Neutrophil (primary cell): ENCODE measurements around the gene BCDIN3D.

Source experiments
- H3K27ac ChIP-seq: fragments of 200-600 bp; sonication (generic); 2 replicates; pipeline ENCODE4 v1.5.1; 2016; ENCODE audit warnings: mild to moderate bottlenecking, moderate library complexity
- H3K27me3 ChIP-seq: fragments of 200-600 bp; sonication (generic); 2 replicates; pipeline ENCODE4 v1.6.0; 2016; ENCODE audit warnings: mild to moderate bottlenecking
- H3K36me3 ChIP-seq: fragments of 200-600 bp; sonication (generic); 2 replicates; pipeline ENCODE4 v1.5.1; 2017
- H3K4me1 ChIP-seq, 2 experiments: fragments of 200-600 bp in 1 of 2; sonication (generic) in 1 of 2; 1 replicate in 1 of 2; 2 replicates in 1 of 2; pipeline versions ENCODE4 v1.5.1 to v1.6.1; 2013 to 2016; ENCODE audit warnings: low read depth in 1 of 2, low read length in 1 of 2, mild to moderate bottlenecking in 1 of 2, moderate library complexity in 1 of 2; ENCODE audit not compliant: control insufficient read depth in 1 of 2, insufficient read depth in 1 of 2
- H3K4me3 ChIP-seq, 2 experiments: fragments of 200-600 bp in 1 of 2; sonication (generic) in 1 of 2; 1 replicate in 1 of 2; 2 replicates in 1 of 2; pipeline ENCODE4 v1.5.1; 2013 to 2016; ENCODE audit warnings: low read depth in 1 of 2, low read length in 1 of 2, mild to moderate bottlenecking in 1 of 2, moderate library complexity in 1 of 2
- H3K9me3 ChIP-seq: fragments of 200-600 bp; sonication (generic); 2 replicates; pipeline ENCODE4 v1.5.1; 2016
- TF ChIP-seq, protein P1 (sequence below): fragments of 200-600 bp; sonication (generic); IDR thresholded peaks from 2 replicates; pipeline ENCODE4 v1.5.1; 2016; ENCODE audit warnings: antibody characterized with exemption

BCDIN3D gene

DNA sequence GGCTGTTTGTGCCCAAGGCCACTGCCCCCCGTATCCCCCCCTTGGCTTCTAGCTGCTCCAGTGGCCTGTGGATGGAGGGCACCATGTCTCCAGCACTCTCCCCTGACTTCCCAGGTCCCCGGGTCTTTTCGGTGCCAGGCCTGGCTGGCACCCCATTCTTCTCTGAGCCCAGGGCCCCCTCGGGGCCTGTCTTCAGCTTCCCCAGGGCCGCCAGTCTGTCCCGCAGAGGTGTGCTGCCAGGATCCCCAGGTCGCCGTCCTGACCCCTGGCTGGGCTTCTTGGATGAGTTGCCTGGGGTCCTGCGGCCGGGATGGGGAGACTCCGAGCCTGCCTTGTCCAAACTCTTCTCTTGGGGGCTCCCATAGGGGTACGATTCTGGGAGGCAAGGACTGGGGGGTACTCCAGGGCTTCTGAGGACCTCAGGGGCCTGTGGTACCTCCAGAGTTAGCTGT lies 47.2 kb downstream of the BCDIN3D start:
- peaks cover 38% of the 10 kb centered on the region for H3K36me3 ChIP-seq

DNA sequence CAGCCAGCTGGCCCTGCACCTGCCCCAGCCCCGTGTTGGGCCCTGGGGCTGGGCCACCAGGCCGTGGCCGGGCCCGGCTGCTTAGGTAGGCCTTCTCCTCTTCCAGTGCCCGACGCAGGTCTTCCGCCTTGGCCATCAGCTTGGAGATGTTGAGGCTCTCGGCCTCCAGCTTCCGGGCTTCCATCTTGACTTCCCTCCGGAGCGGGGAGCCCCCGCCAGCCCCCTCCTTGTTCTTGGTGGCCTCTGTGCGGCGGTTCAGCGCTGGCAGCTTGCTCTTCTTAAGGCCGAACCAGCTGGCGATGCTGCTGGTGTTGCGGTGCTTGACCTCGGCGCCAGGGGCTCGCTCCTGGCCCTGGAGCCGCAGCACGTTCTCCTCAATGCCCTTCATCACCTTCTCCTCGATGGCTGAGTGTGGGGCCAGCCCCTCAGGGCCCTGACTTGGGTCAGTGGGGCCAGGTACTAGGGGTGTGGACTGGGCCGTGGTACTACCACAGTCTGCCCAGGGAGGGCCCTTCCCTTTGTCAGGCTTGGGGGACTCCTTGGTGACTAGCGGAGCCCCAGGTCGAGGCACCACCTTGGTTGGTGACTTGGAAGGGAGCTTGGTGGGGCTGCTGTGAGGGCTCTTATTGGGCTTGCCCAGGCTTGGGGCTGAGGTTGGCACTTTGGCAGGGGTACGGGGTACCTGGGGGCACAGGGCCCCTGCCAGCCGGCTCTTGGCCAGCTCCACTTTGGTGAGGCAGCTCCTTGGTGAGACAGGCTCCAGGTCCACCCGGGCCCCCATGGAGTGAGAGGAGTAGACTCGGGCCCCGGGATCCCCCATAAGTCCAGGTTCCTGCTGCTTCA lies 47.9 kb downstream of the BCDIN3D start:
- TF ChIP-seq, protein P1, sequence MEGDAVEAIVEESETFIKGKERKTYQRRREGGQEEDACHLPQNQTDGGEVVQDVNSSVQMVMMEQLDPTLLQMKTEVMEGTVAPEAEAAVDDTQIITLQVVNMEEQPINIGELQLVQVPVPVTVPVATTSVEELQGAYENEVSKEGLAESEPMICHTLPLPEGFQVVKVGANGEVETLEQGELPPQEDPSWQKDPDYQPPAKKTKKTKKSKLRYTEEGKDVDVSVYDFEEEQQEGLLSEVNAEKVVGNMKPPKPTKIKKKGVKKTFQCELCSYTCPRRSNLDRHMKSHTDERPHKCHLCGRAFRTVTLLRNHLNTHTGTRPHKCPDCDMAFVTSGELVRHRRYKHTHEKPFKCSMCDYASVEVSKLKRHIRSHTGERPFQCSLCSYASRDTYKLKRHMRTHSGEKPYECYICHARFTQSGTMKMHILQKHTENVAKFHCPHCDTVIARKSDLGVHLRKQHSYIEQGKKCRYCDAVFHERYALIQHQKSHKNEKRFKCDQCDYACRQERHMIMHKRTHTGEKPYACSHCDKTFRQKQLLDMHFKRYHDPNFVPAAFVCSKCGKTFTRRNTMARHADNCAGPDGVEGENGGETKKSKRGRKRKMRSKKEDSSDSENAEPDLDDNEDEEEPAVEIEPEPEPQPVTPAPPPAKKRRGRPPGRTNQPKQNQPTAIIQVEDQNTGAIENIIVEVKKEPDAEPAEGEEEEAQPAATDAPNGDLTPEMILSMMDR: no peak
- Histone ChIP-seq H3K4me1 (peaks cover 38 to 43% of the 10 kb centered on the region in 2 experiments), H3K27ac (peak overlapping the region; percentile 76), H3K27me3 (no peaks in the 10 kb centered on the region), H3K36me3 (peaks cover 37% of the 10 kb centered on the region), H3K9me3 (no peaks in the 10 kb centered on the region), H3K4me3 (no peak overlapping the region)

More for the DNA sequence above, 47.2 kb downstream of the BCDIN3D start:
- H3K27me3 ChIP-seq: no peaks in the 10 kb centered on the region
- H3K9me3 ChIP-seq: no peaks in the 10 kb centered on the region
- peak overlapping the region; percentile 76 for H3K27ac ChIP-seq
- peaks cover 35 to 37% of the 10 kb centered on the region in 2 experiments for H3K4me1 ChIP-seq
- H3K4me3 ChIP-seq: no peak overlapping the region
- TF ChIP-seq, protein P1: no peak

DNA sequence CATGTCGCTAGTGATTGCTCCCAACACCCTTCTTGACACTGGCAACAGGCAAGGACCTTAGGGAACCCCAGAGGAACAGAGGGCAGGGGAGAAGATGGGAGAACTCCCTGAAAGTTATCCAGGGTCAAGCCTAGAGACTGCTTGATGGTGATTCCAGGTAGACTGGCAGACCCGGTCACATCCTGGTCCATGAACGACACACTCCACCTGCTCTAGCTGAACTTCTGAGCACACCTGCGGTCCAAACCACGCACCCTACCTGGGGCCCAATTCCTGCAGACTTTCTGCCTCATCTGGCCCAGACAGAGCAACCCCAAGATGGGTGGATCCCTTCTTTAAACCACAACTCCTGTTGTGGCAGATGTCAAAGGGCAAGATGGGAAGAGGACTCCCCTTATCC lies 48.9 kb downstream of the BCDIN3D start:
- H3K27ac ChIP-seq: peak overlapping the region; percentile 25
- H3K9me3 ChIP-seq: no peaks in the 10 kb centered on the region
- peaks cover 42% of the 10 kb centered on the region for H3K36me3 ChIP-seq
- TF ChIP-seq, protein P1: no peak
- no peak overlapping the region for H3K4me3 ChIP-seq
- no peaks in the 10 kb centered on the region for H3K27me3 ChIP-seq
- H3K4me1 ChIP-seq: peaks cover 38 to 46% of the 10 kb centered on the region in 2 experiments

DNA sequence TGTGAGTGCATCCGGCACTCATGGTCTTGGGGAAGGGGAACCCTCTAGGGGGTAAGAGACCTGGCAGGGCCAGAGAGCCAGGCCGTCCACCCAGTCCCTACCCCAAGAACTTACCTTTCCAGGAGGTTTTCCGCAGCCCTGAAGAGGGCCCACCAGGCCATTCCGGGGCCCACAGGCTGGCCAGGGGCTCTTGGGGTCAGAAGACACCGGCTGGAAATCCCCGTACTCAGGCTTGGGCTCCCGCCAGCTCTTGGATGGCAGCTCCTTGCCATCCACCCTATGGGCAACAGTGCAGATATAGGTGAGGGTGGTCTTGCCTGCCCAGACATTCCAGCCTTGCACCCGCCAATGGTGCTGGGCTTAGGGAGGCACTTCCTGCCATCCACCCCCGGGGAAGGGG lies 49.3 kb downstream of the BCDIN3D start:
- peaks cover 42% of the 10 kb centered on the region for H3K36me3 ChIP-seq
- TF ChIP-seq, protein P1: no peak

DNA sequence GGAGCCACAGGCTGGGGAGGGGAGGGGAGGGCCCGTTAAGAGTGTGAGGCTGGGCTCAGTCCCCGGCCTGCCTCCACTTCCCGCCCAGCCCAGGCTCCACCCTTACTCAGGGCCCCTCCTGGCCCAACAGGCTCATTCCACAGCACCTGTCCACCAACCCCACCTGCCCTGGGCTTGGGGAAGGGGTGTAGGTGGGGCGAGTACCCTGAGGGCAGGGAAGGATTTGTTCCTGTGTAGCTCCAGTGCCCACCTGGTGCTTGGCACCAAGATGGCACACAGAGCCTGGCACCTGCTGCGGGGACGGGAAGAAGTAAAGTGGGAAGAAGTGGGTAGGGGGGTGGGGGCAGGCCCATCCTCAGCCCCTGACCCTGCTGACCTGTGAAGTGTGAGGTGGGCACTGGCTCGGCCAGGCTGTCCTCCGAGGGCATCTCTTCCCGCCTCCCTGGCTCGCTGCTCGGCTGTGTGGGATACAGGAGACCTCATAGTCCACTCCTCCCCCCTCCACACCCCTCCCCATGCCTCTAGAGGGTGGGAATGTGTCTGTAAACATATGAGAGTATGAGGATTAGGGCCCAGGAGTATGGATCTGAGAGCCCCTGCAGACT lies 49.8 kb downstream of the BCDIN3D start:
- H3K4me1 ChIP-seq: peaks cover 28 to 39% of the 10 kb centered on the region in 2 experiments
- peaks cover 42% of the 10 kb centered on the region for H3K36me3 ChIP-seq
- no peak overlapping the region for H3K4me3 ChIP-seq
- H3K27me3 ChIP-seq: no peaks in the 10 kb centered on the region
- H3K9me3 ChIP-seq: no peaks in the 10 kb centered on the region
- H3K27ac ChIP-seq: no peak overlapping the region
- TF ChIP-seq, protein P1: no peak

More for the DNA sequence above, 49.3 kb downstream of the BCDIN3D start:
- no peaks in the 10 kb centered on the region for H3K9me3 ChIP-seq
- H3K4me3 ChIP-seq: no peak overlapping the region
- no peaks in the 10 kb centered on the region for H3K27me3 ChIP-seq
- no peak overlapping the region for H3K27ac ChIP-seq
- peaks cover 34 to 44% of the 10 kb centered on the region in 2 experiments for H3K4me1 ChIP-seq
